HepG2 (cell line): ENCODE data around the gene CMKLR1. TPM values are rescaled to one million over a fixed set of nuclear protein-coding genes. Genes with fewer than 3 reads are reported as not detected.

ENCODE experiments used
- ATAC-seq: fragments of 200-7000 bp; cut with Tn5 transposase; 3 replicates; pipeline ENCODE4 v1.9.1; 2020; ENCODE audit warnings: mild to moderate bottlenecking, moderate library complexity
- BruUV-seq: library from RNA; stranded (reverse); fragments of 400-500 nt; replicated peaks from 2 replicates; lab custom pipeline; 2021; lab: Mats Ljungman, UMichigan
- CTCF ChIA-PET: fragments of 300-600 bp; formaldehyde crosslinking; extraction: SDS; loops from one replicate; lab custom pipeline; 2021; ENCODE audit warnings: low total read pairs, inconsistent platforms, low intra/inter-chr PET ratio; lab: Yijun Ruan, JAX
- POLR2A ChIA-PET: fragments of 350-600 bp; sonication (Branson Sonifier 250); formaldehyde crosslinking; loops from one replicate; lab custom pipeline; 2020; ENCODE audit warnings: antibody characterized with exemption, inconsistent platforms; lab: Yijun Ruan, JAX
- DNase-seq: peaks from one replicate; pipeline ENCODE4 v3.0.0-alpha.2; 2015; ENCODE audit warnings: low spot score
- FAIRE-seq: peaks from 3 replicates; lab custom pipeline; 2011; peaks lifted over from hg19 to GRCh38; lab: Jason Lieb, UNC
- H2AFZ ChIP-seq: one replicate; pipeline ENCODE4 v1.6.1; 2011; ENCODE audit warnings: low read length, inconsistent platforms
- H3K27ac ChIP-seq: fragments of 300-600 bp; 3 replicates; pipeline ENCODE4 v1.8.0; 2011; ENCODE audit warnings: mixed run types, mild to moderate bottlenecking, mixed read lengths, low read length, inconsistent platforms; ENCODE audit not compliant: insufficient read depth; ENCODE audit errors: extremely low read length
- H3K27me3 ChIP-seq, 2 experiments: fragments of 200-600 bp in 1 of 2; 2 replicates in 1 of 2; 3 replicates in 1 of 2; pipeline versions ENCODE4 v1.6.0 to v1.8.0; 2011; ENCODE audit warnings: low read length in 2 of 2, mild to moderate bottlenecking in 2 of 2, moderate library complexity in 2 of 2, inconsistent platforms in 1 of 2; ENCODE audit not compliant: insufficient read depth in 2 of 2, control insufficient read depth in 1 of 2
- H3K36me3 ChIP-seq, 2 experiments: fragments of 200-600 bp in 1 of 2; replicated peaks in 1 of 2; 2 replicates in 1 of 2; 3 replicates in 1 of 2; pipeline versions ENCODE4 v1.5.1 to v1.8.0; 2011; ENCODE audit warnings: low read length in 2 of 2, inconsistent platforms in 1 of 2; ENCODE audit not compliant: insufficient read depth in 2 of 2, control insufficient read depth in 1 of 2
- H3K4me1 ChIP-seq: 2 replicates; pipeline ENCODE4 v1.5.1; 2012; ENCODE audit warnings: low read length, inconsistent platforms; ENCODE audit not compliant: insufficient read depth
- H3K4me2 ChIP-seq: 2 replicates; pipeline ENCODE4 v1.6.0; 2011; ENCODE audit warnings: low read depth, low read length, inconsistent platforms
- H3K4me3 ChIP-seq, 3 experiments: fragments of 200-600 bp in 1 of 3; sonication (generic), shearing (Covaris generic) in 1 of 3; replicated peaks in 1 of 3; 2 replicates each; pipeline ENCODE4 v1.5.1; 2011 to 2016; ENCODE audit warnings: low read length in 3 of 3, inconsistent platforms in 2 of 3, low read depth in 2 of 3, mild to moderate bottlenecking in 2 of 3, control low read depth in 1 of 3, mixed read lengths in 1 of 3; ENCODE audit not compliant: insufficient read depth in 1 of 3
- H3K79me2 ChIP-seq: one replicate; pipeline ENCODE4 v1.6.1; 2011; ENCODE audit warnings: low read length, inconsistent platforms; ENCODE audit not compliant: insufficient read depth
- H3K9ac ChIP-seq: 2 replicates; pipeline ENCODE4 v1.6.0; 2011; ENCODE audit warnings: mild to moderate bottlenecking, low read depth, low read length, inconsistent platforms; ENCODE audit not compliant: insufficient read depth
- H3K9me3 ChIP-seq: 2 replicates; pipeline ENCODE4 v1.5.1; 2012; ENCODE audit warnings: mild to moderate bottlenecking, low read length
- H4K20me1 ChIP-seq: 2 replicates; pipeline ENCODE4 v1.6.0; 2011; ENCODE audit warnings: inconsistent platforms, mild to moderate bottlenecking, low read length, moderate library complexity; ENCODE audit not compliant: insufficient read depth
- ATF1 ChIP-seq: IDR thresholded peaks from 2 replicates; pipeline ENCODE4 v1.6.1; 2016; ENCODE audit warnings: mild to moderate bottlenecking, control low read depth
- CENPT ChIP-seq: sonication (generic); formaldehyde crosslinking; IDR thresholded peaks from 2 replicates; pipeline ENCODE4 v1.8.0; 2022; ENCODE audit warnings: low read depth, mild to moderate bottlenecking, moderate library complexity, missing genetic modification reagents
- FOXK2 ChIP-seq: fragments of 450-650 bp; IDR thresholded peaks from 2 replicates; pipeline ENCODE4 v1.6.1; 2016
- NR2F1 ChIP-seq, 2 experiments: fragments of 450-650 bp in 1 of 2; formaldehyde crosslinking in 1 of 2; IDR thresholded peaks; 2 replicates each; pipeline versions ENCODE4 v1.5.0 to v1.6.1; 2016 to 2020; ENCODE audit warnings: mild to moderate bottlenecking in 1 of 2, missing compliant biosample characterization in 1 of 2, missing genetic modification reagents in 1 of 2, moderate library complexity in 1 of 2
- ZEB1 ChIP-seq: IDR thresholded peaks from 2 replicates; pipeline ENCODE4 v1.6.1; 2012; ENCODE audit warnings: mild to moderate bottlenecking, low read depth, inconsistent platforms; ENCODE audit not compliant: insufficient replicate concordance
- ZFP36 ChIP-seq: fragments of 150-350 bp; IDR thresholded peaks from 2 replicates; pipeline ENCODE4 v1.6.1; 2018; ENCODE audit warnings: borderline replicate concordance, low read length, low read depth; ENCODE audit not compliant: partially characterized antibody
- ZNF121 ChIP-seq: sonication (generic); formaldehyde crosslinking; IDR thresholded peaks from 2 replicates; pipeline ENCODE4 v1.5.0; 2020; ENCODE audit warnings: mild to moderate bottlenecking, missing genetic modification reagents
- ZNF143 ChIP-seq: sonication (generic); formaldehyde crosslinking; IDR thresholded peaks from 2 replicates; pipeline ENCODE4 v1.4.0; 2020; ENCODE audit warnings: missing genetic modification reagents
- ZNF224 ChIP-seq: sonication (generic); formaldehyde crosslinking; IDR thresholded peaks from 2 replicates; pipeline ENCODE4 v1.5.0; 2020; ENCODE audit warnings: mild to moderate bottlenecking, missing genetic modification reagents
- ZNF225 ChIP-seq: sonication (generic); formaldehyde crosslinking; IDR thresholded peaks from 2 replicates; pipeline ENCODE4 v1.4.0; 2020; ENCODE audit warnings: mild to moderate bottlenecking, missing genetic modification reagents
- ZNF567 ChIP-seq: sonication (generic); formaldehyde crosslinking; IDR thresholded peaks from 2 replicates; pipeline ENCODE4 v1.8.1; 2023; ENCODE audit warnings: mild to moderate bottlenecking, missing genetic modification reagents, borderline replicate concordance
- ZNF703 ChIP-seq: sonication (generic); formaldehyde crosslinking; IDR thresholded peaks from 2 replicates; pipeline ENCODE4 v1.5.1; 2020; ENCODE audit warnings: missing genetic modification reagents, mild to moderate bottlenecking, moderate library complexity, borderline replicate concordance
- ZNF724P ChIP-seq: sonication (generic); formaldehyde crosslinking; IDR thresholded peaks from 2 replicates; pipeline ENCODE4 v1.8.0; 2022; ENCODE audit warnings: missing genetic modification reagents, borderline replicate concordance
- ZNF768 ChIP-seq: sonication (generic); formaldehyde crosslinking; IDR thresholded peaks from 2 replicates; pipeline ENCODE4 v1.4.0; 2020; ENCODE audit warnings: missing genetic modification reagents
- WGBS: methylation state at CpG from one replicate; pipeline ENCODE4 v1.1.6; 2017; ENCODE audit warnings: low lambda C conversion rate; 5-methylcytosine and 5-hydroxymethylcytosine counted together
- in situ Hi-C: cut with HindIII; loops from 2 replicates; pipeline ENCODE4 v1.10.0; 2017; ENCODE audit warnings: low pct_unique_long_range_greater_than_20kb; ENCODE audit not compliant: extremely low pct_ligation_motif_present
- intact Hi-C: fragments of 100-400 bp; cut with micrococcal nuclease; formaldehyde crosslinking; loops from one replicate; pipeline ENCODE4 v1.10.0; 2022; ENCODE audit not compliant: unreplicated experiment
- polyA plus RNA-seq, 8 experiments: library from polyadenylated mRNA; depleted of rRNA in 3 of 8; stranded (reverse) in 7 of 8; unstranded in 1 of 8; fragments of >200 nt; fragmentation: Illumina TruSeq in 4 of 8; extraction: Trizol in 4 of 8; gene quantifications; 2 replicates each; pipeline versions ENCODE4 v1.2.1 to v1.2.3, GENCODE V29; 2011 to 2016; ENCODE audit warnings: low read depth in 4 of 8, missing spikeins in 1 of 8, mixed read lengths in 1 of 8; ENCODE audit not compliant: insufficient read depth in 1 of 8
- total RNA-seq, 5 experiments: library from RNA; depleted of rRNA; stranded (reverse); fragments of >200 nt; fragmentation: Illumina TruSeq; extraction: Trizol; gene quantifications; 2 replicates each; pipeline ENCODE4 v1.2.3, GENCODE V29; 2016; ENCODE audit warnings: low read depth in 1 of 5
- TF ChIP-seq, protein P1 (sequence below): sonication (generic); formaldehyde crosslinking; conservative IDR thresholded peaks from 2 replicates; pipeline ENCODE4 v1.4.0; 2020; ENCODE audit warnings: missing genetic modification reagents
- TF ChIP-seq, protein P2 (sequence below): sonication (generic); IDR thresholded peaks from 2 replicates; pipeline ENCODE4 v1.6.1; 2016; ENCODE audit warnings: low read depth, borderline replicate concordance
- TF ChIP-seq, protein P3 (sequence below): sonication (generic); formaldehyde crosslinking; IDR thresholded peaks from 2 replicates; pipeline ENCODE4 v1.8.0; 2022; ENCODE audit warnings: missing genetic modification reagents, mild to moderate bottlenecking, moderate library complexity, borderline replicate concordance
- TF ChIP-seq, protein P4 (sequence below): sonication (generic); formaldehyde crosslinking; IDR thresholded peaks from 2 replicates; pipeline ENCODE4 v1.4.0; 2020; ENCODE audit warnings: mild to moderate bottlenecking, missing genetic modification reagents, borderline replicate concordance

CMKLR1 gene
- total and polyA plus RNA-seq, 2 of the 13 experiments (the other 11 are each of a cell fraction or from before 2014, with no cell fraction given) = not detected

DNA sequence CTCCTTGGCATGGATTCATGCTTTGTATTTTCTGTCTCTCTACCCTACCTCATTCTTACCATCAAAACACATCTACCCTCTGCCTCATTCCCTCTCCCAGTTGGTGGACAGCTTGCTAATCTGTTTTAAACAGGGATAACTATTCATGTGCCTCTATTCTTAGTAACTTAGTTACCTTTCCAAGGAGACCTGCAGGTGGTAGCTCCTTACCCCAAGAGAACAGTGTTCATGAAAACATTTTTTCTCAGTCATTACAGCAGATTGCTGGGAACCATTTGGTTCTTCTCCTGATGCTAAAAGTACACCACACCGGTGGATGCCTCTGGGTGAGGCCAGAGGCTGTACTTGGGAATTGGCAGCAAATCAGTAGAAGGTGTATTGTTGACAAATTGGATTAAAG lies 73.0 kb downstream of the CMKLR1 start:
- Histone ChIP-seq H4K20me1 (no peaks in the 10 kb centered on the region), H3K36me3 (no peaks in the 10 kb centered on the region), H3K9ac (no peak overlapping the region), H3K4me3 (no peak overlapping the region), H3K9me3 (no peaks in the 10 kb centered on the region), H2AFZ (no peak overlapping the region), H3K4me1 (no peaks in the 10 kb centered on the region), H3K4me2 (no peak overlapping the region), H3K27me3 (no peaks in the 10 kb centered on the region; a peak in 2 of 5 replicates), H3K27ac (no peak overlapping the region), H3K79me2 (no peaks in the 10 kb centered on the region)
- in situ Hi-C loops = no loop called here
- no peak for FAIRE-seq
- no TSS peak for BruUV-seq
- DNase-seq = no peak
- ATAC-seq = no peak
- TF ChIP-seq, protein P1, sequence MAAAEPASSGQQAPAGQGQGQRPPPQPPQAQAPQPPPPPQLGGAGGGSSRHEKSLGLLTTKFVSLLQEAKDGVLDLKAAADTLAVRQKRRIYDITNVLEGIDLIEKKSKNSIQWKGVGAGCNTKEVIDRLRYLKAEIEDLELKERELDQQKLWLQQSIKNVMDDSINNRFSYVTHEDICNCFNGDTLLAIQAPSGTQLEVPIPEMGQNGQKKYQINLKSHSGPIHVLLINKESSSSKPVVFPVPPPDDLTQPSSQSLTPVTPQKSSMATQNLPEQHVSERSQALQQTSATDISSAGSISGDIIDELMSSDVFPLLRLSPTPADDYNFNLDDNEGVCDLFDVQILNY = no peak
- TF ChIP-seq, protein P2, sequence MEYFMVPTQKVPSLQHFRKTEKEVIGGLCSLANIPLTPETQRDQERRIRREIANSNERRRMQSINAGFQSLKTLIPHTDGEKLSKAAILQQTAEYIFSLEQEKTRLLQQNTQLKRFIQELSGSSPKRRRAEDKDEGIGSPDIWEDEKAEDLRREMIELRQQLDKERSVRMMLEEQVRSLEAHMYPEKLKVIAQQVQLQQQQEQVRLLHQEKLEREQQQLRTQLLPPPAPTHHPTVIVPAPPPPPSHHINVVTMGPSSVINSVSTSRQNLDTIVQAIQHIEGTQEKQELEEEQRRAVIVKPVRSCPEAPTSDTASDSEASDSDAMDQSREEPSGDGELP = no peak
- TF ChIP-seq ZEB1 (no peak), ATF1 (CRISPR knock-in tag) (no peak), FOXK2 (no peak), NR2F1 (CRISPR knock-in tag; IDR thresholded peaks at IDR 0.05) (no peak), ZNF143 (no peak), ZNF768 (CRISPR knock-in tag) (no peak), ZNF121 (CRISPR knock-in tag) (no peak), ZNF703 (CRISPR knock-in tag) (no peak), ZFP36 (no peak), ZNF224 (CRISPR knock-in tag) (no peak), ZNF724P (CRISPR knock-in tag) (no peak), CENPT (CRISPR knock-in tag) (no peak), ZNF225 (CRISPR knock-in tag) (no peak), ZNF567 (CRISPR knock-in tag) (no peak)
- TF ChIP-seq, protein P3, sequence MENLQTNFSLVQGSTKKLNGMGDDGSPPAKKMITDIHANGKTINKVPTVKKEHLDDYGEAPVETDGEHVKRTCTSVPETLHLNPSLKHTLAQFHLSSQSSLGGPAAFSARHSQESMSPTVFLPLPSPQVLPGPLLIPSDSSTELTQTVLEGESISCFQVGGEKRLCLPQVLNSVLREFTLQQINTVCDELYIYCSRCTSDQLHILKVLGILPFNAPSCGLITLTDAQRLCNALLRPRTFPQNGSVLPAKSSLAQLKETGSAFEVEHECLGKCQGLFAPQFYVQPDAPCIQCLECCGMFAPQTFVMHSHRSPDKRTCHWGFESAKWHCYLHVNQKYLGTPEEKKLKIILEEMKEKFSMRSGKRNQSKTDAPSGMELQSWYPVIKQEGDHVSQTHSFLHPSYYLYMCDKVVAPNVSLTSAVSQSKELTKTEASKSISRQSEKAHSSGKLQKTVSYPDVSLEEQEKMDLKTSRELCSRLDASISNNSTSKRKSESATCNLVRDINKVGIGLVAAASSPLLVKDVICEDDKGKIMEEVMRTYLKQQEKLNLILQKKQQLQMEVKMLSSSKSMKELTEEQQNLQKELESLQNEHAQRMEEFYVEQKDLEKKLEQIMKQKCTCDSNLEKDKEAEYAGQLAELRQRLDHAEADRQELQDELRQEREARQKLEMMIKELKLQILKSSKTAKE = no peak
- TF ChIP-seq, protein P4, sequence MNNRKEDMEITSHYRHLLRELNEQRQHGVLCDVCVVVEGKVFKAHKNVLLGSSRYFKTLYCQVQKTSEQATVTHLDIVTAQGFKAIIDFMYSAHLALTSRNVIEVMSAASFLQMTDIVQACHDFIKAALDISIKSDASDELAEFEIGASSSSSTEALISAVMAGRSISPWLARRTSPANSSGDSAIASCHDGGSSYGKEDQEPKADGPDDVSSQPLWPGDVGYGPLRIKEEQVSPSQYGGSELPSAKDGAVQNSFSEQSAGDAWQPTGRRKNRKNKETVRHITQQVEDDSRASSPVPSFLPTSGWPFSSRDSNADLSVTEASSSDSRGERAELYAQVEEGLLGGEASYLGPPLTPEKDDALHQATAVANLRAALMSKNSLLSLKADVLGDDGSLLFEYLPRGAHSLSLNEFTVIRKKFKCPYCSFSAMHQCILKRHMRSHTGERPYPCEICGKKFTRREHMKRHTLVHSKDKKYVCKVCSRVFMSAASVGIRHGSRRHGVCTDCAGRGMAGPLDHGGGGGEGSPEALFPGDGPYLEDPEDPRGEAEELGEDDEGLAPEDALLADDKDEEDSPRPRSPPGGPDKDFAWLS (CRISPR knock-in tag) = no peak
- ChIA-PET CTCF (no interaction called here), POLR2A (no interaction called here)
- 0% methylated on average over 1 of the region's 1 CpG for WGBS
- intact Hi-C loops = no loop called here
